ENCODE data around the gene GPC6. TPM values are rescaled to one million over a fixed set of nuclear protein-coding genes. Genes with fewer than 3 reads are reported as not detected.

GPC6 gene
- total and polyA plus RNA-seq, 4 donors, result 5.9 to 29.1 (median 18.2) TPM

DNA sequence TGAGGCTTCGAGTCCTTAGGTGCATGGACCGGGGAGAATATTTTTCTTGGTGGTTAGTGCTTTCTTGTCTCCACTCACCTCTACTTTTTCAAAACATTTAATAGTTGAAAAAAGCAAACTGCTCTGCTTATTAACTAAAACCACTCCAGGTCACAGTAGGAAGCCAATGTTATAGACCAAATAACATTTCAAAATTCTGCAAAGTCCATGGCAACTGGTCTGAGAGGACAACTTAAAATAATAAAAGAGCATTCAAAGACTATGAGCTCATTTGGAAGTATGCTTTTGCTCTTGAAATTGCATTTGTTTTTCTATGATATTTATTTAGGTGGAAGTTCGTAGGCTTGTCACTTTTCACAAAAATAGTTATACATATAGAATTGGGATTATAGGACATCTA is 769.9 kb downstream of the GPC6 start (continued):
- TF ChIP-seq, protein P1, sequence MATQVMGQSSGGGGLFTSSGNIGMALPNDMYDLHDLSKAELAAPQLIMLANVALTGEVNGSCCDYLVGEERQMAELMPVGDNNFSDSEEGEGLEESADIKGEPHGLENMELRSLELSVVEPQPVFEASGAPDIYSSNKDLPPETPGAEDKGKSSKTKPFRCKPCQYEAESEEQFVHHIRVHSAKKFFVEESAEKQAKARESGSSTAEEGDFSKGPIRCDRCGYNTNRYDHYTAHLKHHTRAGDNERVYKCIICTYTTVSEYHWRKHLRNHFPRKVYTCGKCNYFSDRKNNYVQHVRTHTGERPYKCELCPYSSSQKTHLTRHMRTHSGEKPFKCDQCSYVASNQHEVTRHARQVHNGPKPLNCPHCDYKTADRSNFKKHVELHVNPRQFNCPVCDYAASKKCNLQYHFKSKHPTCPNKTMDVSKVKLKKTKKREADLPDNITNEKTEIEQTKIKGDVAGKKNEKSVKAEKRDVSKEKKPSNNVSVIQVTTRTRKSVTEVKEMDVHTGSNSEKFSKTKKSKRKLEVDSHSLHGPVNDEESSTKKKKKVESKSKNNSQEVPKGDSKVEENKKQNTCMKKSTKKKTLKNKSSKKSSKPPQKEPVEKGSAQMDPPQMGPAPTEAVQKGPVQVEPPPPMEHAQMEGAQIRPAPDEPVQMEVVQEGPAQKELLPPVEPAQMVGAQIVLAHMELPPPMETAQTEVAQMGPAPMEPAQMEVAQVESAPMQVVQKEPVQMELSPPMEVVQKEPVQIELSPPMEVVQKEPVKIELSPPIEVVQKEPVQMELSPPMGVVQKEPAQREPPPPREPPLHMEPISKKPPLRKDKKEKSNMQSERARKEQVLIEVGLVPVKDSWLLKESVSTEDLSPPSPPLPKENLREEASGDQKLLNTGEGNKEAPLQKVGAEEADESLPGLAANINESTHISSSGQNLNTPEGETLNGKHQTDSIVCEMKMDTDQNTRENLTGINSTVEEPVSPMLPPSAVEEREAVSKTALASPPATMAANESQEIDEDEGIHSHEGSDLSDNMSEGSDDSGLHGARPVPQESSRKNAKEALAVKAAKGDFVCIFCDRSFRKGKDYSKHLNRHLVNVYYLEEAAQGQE (IDR thresholded peaks at IDR 0.05), result no peak

DNA sequence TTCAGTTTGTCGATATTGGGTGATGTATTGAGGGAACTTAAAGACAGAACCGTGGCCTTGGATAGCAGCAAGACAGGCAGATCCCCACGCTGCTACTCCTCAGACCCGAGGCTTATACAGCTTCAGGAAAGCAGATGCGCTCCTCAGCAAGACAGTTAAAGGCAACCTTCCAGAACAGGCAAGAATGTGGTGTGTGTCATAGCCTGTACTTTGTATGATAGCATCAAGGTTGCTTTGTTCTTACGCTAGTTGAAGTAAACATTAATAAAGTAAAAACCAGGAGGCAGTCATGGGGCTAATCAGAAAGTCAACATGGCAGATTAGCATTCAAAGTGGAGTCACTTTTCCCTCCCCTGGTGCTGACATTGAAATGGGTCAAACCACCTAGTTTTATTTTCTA is 779.7 kb downstream of the GPC6 start:
- 83% methylated on average over 6 of the region's 6 CpGs for WGBS
- Histone ChIP-seq H3K27ac (ENCODE audit: low read depth in 1 of 2, low read length in 2 of 2) (no peak overlapping the region), H3K4me1 (ENCODE audit: control insufficient read depth in 4 of 4, insufficient read depth in 4 of 4, low read length in 3 of 4) (no peaks in the 10 kb centered on the region), H3K9me3 (ENCODE audit: control insufficient read depth in 4 of 4, low read length in 3 of 4) (no peaks in the 10 kb centered on the region), H3K36me3 (ENCODE audit: control insufficient read depth in 4 of 4, insufficient read depth in 3 of 4, low read depth in 1 of 4, low read length in 3 of 4) (no peaks in the 10 kb centered on the region), H3K4me3 (ENCODE audit: low read depth in 1 of 3, low read length in 3 of 3) (no peak overlapping the region), H3K9ac (ENCODE audit: low read depth in 1 of 2, low read length in 2 of 2) (no peak overlapping the region), H3K27me3 (ENCODE audit: control insufficient read depth in 4 of 4, insufficient read depth in 4 of 4, low read length in 3 of 4) (no peaks in the 10 kb centered on the region)
- TF ChIP-seq YY1 (IDR thresholded peaks at IDR 0.05) (no peak), RXRA (IDR thresholded peaks at IDR 0.05) (no peak), RAD21 (IDR thresholded peaks at IDR 0.05) (no peak), JUND (IDR thresholded peaks at IDR 0.05) (no peak)
- TF ChIP-seq, protein P2, sequence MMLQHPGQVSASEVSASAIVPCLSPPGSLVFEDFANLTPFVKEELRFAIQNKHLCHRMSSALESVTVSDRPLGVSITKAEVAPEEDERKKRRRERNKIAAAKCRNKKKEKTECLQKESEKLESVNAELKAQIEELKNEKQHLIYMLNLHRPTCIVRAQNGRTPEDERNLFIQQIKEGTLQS (IDR thresholded peaks at IDR 0.05), result no peak
- TF ChIP-seq, protein P3, sequence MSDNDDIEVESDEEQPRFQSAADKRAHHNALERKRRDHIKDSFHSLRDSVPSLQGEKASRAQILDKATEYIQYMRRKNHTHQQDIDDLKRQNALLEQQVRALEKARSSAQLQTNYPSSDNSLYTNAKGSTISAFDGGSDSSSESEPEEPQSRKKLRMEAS (IDR thresholded peaks at IDR 0.05), result no peak
- no peak for DNase-seq (ENCODE audit: low spot score)

DNA sequence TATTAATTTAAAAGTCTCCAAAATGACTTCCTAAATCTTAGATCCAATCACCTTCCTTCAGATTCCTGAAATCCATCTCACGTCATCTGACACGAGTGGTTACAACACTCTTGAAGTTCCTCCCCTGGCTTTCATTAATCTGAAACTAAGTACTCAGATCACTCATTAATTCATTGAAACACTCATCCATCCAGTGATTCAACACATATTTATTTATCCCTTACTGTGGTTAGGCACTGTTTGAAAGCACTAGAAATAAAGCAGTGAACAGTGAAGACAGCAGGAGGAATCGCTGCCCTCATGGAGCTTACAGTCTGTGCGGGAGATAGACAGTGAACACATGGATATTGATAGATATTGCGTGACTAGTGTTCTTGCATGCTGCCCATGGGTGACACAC is 780.5 kb downstream of the GPC6 start:
- 95% methylated on average over 5 of the region's 5 CpGs for WGBS
- Histone ChIP-seq H3K9ac (ENCODE audit: low read depth in 1 of 2, low read length in 2 of 2) (no peak overlapping the region), H3K4me3 (ENCODE audit: low read depth in 1 of 3, low read length in 3 of 3) (no peak overlapping the region), H3K9me3 (ENCODE audit: control insufficient read depth in 4 of 4, low read length in 3 of 4) (no peaks in the 10 kb centered on the region), H3K27ac (ENCODE audit: low read depth in 1 of 2, low read length in 2 of 2) (no peak overlapping the region), H3K36me3 (ENCODE audit: control insufficient read depth in 4 of 4, insufficient read depth in 3 of 4, low read depth in 1 of 4, low read length in 3 of 4) (no peaks in the 10 kb centered on the region), H3K4me1 (ENCODE audit: control insufficient read depth in 4 of 4, insufficient read depth in 4 of 4, low read length in 3 of 4) (no peaks in the 10 kb centered on the region), H3K27me3 (ENCODE audit: control insufficient read depth in 4 of 4, insufficient read depth in 4 of 4, low read length in 3 of 4) (no peaks in the 10 kb centered on the region)
- no peak for DNase-seq (ENCODE audit: low spot score)
- TF ChIP-seq HNF4G (IDR thresholded peaks at IDR 0.05) (no peak), GABPA (IDR thresholded peaks at IDR 0.05 in 1 of 2, conservative IDR thresholded peaks at IDR 0.05 in 1 of 2) (no peak), FOXA1 (IDR thresholded peaks at IDR 0.05) (no peak), FOXA2 (IDR thresholded peaks at IDR 0.05) (no peak), TAF1 (conservative IDR thresholded peaks at IDR 0.05) (no peak), SP1 (IDR thresholded peaks at IDR 0.05) (no peak), JUND (IDR thresholded peaks at IDR 0.05) (no peak), YY1 (IDR thresholded peaks at IDR 0.05) (no peak)
- TF ChIP-seq, protein P3 (IDR thresholded peaks at IDR 0.05), result no peak
- TF ChIP-seq, protein P2 (IDR thresholded peaks at IDR 0.05), result no peak
- TF ChIP-seq, protein P4, sequence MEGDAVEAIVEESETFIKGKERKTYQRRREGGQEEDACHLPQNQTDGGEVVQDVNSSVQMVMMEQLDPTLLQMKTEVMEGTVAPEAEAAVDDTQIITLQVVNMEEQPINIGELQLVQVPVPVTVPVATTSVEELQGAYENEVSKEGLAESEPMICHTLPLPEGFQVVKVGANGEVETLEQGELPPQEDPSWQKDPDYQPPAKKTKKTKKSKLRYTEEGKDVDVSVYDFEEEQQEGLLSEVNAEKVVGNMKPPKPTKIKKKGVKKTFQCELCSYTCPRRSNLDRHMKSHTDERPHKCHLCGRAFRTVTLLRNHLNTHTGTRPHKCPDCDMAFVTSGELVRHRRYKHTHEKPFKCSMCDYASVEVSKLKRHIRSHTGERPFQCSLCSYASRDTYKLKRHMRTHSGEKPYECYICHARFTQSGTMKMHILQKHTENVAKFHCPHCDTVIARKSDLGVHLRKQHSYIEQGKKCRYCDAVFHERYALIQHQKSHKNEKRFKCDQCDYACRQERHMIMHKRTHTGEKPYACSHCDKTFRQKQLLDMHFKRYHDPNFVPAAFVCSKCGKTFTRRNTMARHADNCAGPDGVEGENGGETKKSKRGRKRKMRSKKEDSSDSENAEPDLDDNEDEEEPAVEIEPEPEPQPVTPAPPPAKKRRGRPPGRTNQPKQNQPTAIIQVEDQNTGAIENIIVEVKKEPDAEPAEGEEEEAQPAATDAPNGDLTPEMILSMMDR (IDR thresholded peaks at IDR 0.05; ENCODE audit: low read depth, low read length, missing input control), result no peak

Data from liver (tissue), 9 donors.